HepG2 (cell line): Measurements from ENCODE around the gene TRAPPC3. TPM values are rescaled to one million over a fixed set of nuclear protein-coding genes. Genes with fewer than 3 reads are reported as not detected.
A peak's percentile ranks its signal among the peaks of the same experiment; 100 is the strongest.

ENCODE experiments used
- DNMT1 ChIP-seq: sonication (generic); formaldehyde crosslinking; IDR thresholded peaks from 2 replicates; pipeline ENCODE4 v1.5.1; 2020; ENCODE audit warnings: mild to moderate bottlenecking, missing genetic modification reagents
- EED ChIP-seq: sonication (generic); formaldehyde crosslinking; IDR thresholded peaks from 2 replicates; pipeline ENCODE4 v1.5.0; 2020; ENCODE audit warnings: mild to moderate bottlenecking, missing genetic modification reagents
- ETV5 ChIP-seq: IDR thresholded peaks from 2 replicates; pipeline ENCODE4 v1.6.1; 2018; ENCODE audit warnings: missing biosample characterization, missing genetic modification reagents, inconsistent platforms, borderline replicate concordance
- HMGA1 ChIP-seq: sonication (generic); formaldehyde crosslinking; conservative IDR thresholded peaks from 2 replicates; pipeline ENCODE4 v1.4.0; 2020; ENCODE audit warnings: missing genetic modification reagents
- IRF9 ChIP-seq: sonication (generic); formaldehyde crosslinking; IDR thresholded peaks from 2 replicates; pipeline ENCODE4 v1.8.0; 2022; ENCODE audit warnings: missing genetic modification reagents, mild to moderate bottlenecking, borderline replicate concordance
- LRRFIP1 ChIP-seq: sonication (generic); formaldehyde crosslinking; conservative IDR thresholded peaks from 2 replicates; pipeline ENCODE4 v1.4.0; 2020; ENCODE audit warnings: missing genetic modification reagents
- MIXL1 ChIP-seq: IDR thresholded peaks from 2 replicates; pipeline ENCODE4 v1.6.1; 2016
- PTBP1 ChIP-seq: fragments of 200-400 bp; formaldehyde crosslinking; IDR thresholded peaks from 2 replicates; pipeline ENCODE4 v1.6.1; 2018; ENCODE audit warnings: low read length, low read depth; ENCODE audit not compliant: poor library complexity, severe bottlenecking
- RARA ChIP-seq: IDR thresholded peaks from 2 replicates; pipeline ENCODE4 v1.6.1; 2016; ENCODE audit warnings: missing genetic modification reagents, missing compliant biosample characterization
- RFX1 ChIP-seq: fragments of 450-650 bp; IDR thresholded peaks from 2 replicates; pipeline ENCODE4 v1.6.1; 2017
- RNF219 ChIP-seq: sonication (generic); formaldehyde crosslinking; IDR thresholded peaks from 2 replicates; pipeline ENCODE4 v1.5.0; 2020; ENCODE audit warnings: mild to moderate bottlenecking, missing genetic modification reagents
- SOX5 ChIP-seq: IDR thresholded peaks from 2 replicates; pipeline ENCODE4 v1.6.1; 2016; ENCODE audit warnings: borderline replicate concordance
- SSRP1 ChIP-seq: IDR thresholded peaks from 2 replicates; pipeline ENCODE4 v1.6.1; 2016; ENCODE audit warnings: control low read depth
- STAG1 ChIP-seq: sonication (generic); formaldehyde crosslinking; IDR thresholded peaks from 2 replicates; pipeline ENCODE4 v1.4.0; 2020; ENCODE audit warnings: missing genetic modification reagents
- ZBTB38 ChIP-seq: sonication (generic); formaldehyde crosslinking; IDR thresholded peaks from 2 replicates; pipeline ENCODE4 v1.5.1; 2020; ENCODE audit warnings: mild to moderate bottlenecking, missing genetic modification reagents
- ZBTB46 ChIP-seq: sonication (generic); formaldehyde crosslinking; IDR thresholded peaks from 2 replicates; pipeline ENCODE4 v1.4.0; 2020; ENCODE audit warnings: mild to moderate bottlenecking, missing genetic modification reagents, borderline replicate concordance
- ZNF382 ChIP-seq: sonication (generic); formaldehyde crosslinking; IDR thresholded peaks from 2 replicates; pipeline ENCODE4 v1.5.0; 2020; ENCODE audit warnings: missing genetic modification reagents, mild to moderate bottlenecking, borderline replicate concordance
- ZNF446 ChIP-seq: sonication (generic); formaldehyde crosslinking; IDR thresholded peaks from 2 replicates; pipeline ENCODE4 v1.5.0; 2020; ENCODE audit warnings: mild to moderate bottlenecking, missing genetic modification reagents
- ZNF530 ChIP-seq: sonication (generic); formaldehyde crosslinking; IDR thresholded peaks from 2 replicates; pipeline ENCODE4 v1.5.0; 2020; ENCODE audit warnings: low read depth, mild to moderate bottlenecking, missing genetic modification reagents
- ZNF577 ChIP-seq: sonication (generic); formaldehyde crosslinking; IDR thresholded peaks from 2 replicates; pipeline ENCODE4 v1.4.0; 2020; ENCODE audit warnings: mild to moderate bottlenecking, low read depth, missing genetic modification reagents, borderline replicate concordance
- ZNF737 ChIP-seq: sonication (generic); formaldehyde crosslinking; IDR thresholded peaks from 2 replicates; pipeline ENCODE4 v1.5.0; 2020; ENCODE audit warnings: missing genetic modification reagents, mild to moderate bottlenecking, borderline replicate concordance
- polyA plus RNA-seq, 8 experiments: library from polyadenylated mRNA; depleted of rRNA in 3 of 8; stranded (reverse) in 7 of 8; unstranded in 1 of 8; fragments of >200 nt; fragmentation: Illumina TruSeq in 4 of 8; extraction: Trizol in 4 of 8; gene quantifications; 2 replicates each; pipeline versions ENCODE4 v1.2.1 to v1.2.3, GENCODE V29; 2011 to 2016; ENCODE audit warnings: low read depth in 4 of 8, missing spikeins in 1 of 8, mixed read lengths in 1 of 8; ENCODE audit not compliant: insufficient read depth in 1 of 8
- total RNA-seq, 5 experiments: library from RNA; depleted of rRNA; stranded (reverse); fragments of >200 nt; fragmentation: Illumina TruSeq; extraction: Trizol; gene quantifications; 2 replicates each; pipeline ENCODE4 v1.2.3, GENCODE V29; 2016; ENCODE audit warnings: low read depth in 1 of 5

The TRAPPC3 gene
- total and polyA plus RNA-seq, 2 of the 13 experiments (the other 11 are each of a cell fraction or from before 2014, with no cell fraction given), result 53.7 to 62.4 TPM

- TF ChIP-seq STAG1 (CRISPR knock-in tag) (peak; percentile 95), SSRP1 (CRISPR knock-in tag) (0 out of 2 replicates have a peak, but pooled peaks have one; percentile 40), IRF9 (CRISPR knock-in tag) (peak; percentile 91; the same call in 1 of the 2 replicates), ZNF737 (CRISPR knock-in tag) (no peak), ZNF577 (CRISPR knock-in tag) (no peak), RFX1 (no peak), ZNF446 (CRISPR knock-in tag) (no peak), ZNF382 (CRISPR knock-in tag) (no peak), ZBTB46 (CRISPR knock-in tag) (no peak), HMGA1 (CRISPR knock-in tag) (no peak), PTBP1 (no peak), RNF219 (CRISPR knock-in tag) (peak; percentile 72; the same call in 1 of the 2 replicates), ETV5 (CRISPR knock-in tag) (peak; percentile 44; the same call in 1 of the 2 replicates), DNMT1 (no peak), MIXL1 (peak; percentile 59; the same call in 1 of the 2 replicates), RARA (CRISPR knock-in tag) (0 out of 2 replicates have a peak, but pooled peaks have one; percentile 31), EED (CRISPR knock-in tag) (no peak), LRRFIP1 (no peak), SOX5 (CRISPR knock-in tag) (peak; percentile 24; the same call in 1 of the 2 replicates), ZBTB38 (CRISPR knock-in tag) (peak; percentile 81; the same call in 1 of the 2 replicates), ZNF530 (no peak)
Measured at GRCh38 chr1:36149237-36149972, at the start of gene TRAPPC3 (continued).
